Measurements from ENCODE around the gene ABHD18. TPM values are rescaled to one million over a fixed set of nuclear protein-coding genes. Genes with fewer than 3 reads are reported as not detected.
"Not testable (repeated sequence)": the region's sequence is repeated elsewhere in the genome, so short reads cannot be mapped to it uniquely, and the experiment has no call there.

ABHD18 gene
- polyA plus RNA-seq, 1 experiment, result 4.5 TPM

GRCh38 chr4:128055441-128056206 is 90.4 kb downstream of the ABHD18 start:
- H3K4me3 ChIP-seq (ENCODE audit: low read depth, low read length); H3K9me3 ChIP-seq (ENCODE audit: control insufficient read depth, insufficient read depth, low read length); H3K27me3 ChIP-seq (ENCODE audit: control insufficient read depth, insufficient read depth, low read length); H3K27ac ChIP-seq (ENCODE audit: low read depth, low read length); DNase-seq (ENCODE audit: low read depth, low spot score); CTCF ChIA-PET; POLR2A ChIA-PET: not testable (repeated sequence)

GRCh38 chr4:128056396-128056795 is 91.2 kb downstream of the ABHD18 start:
- Histone ChIP-seq H3K27me3 (ENCODE audit: control insufficient read depth, insufficient read depth, low read length) (no peaks in the 10 kb centered on the region), H3K27ac (ENCODE audit: low read depth, low read length) (no peak overlapping the region), H3K9me3 (ENCODE audit: control insufficient read depth, insufficient read depth, low read length) (no peaks in the 10 kb centered on the region), H3K4me3 (ENCODE audit: low read depth, low read length) (no peak overlapping the region)
- POLR2A ChIA-PET, result no interaction called here
- CTCF ChIA-PET, result no interaction called here
- no peak for DNase-seq (ENCODE audit: low read depth, low spot score)
- TF ChIP-seq, protein P1, sequence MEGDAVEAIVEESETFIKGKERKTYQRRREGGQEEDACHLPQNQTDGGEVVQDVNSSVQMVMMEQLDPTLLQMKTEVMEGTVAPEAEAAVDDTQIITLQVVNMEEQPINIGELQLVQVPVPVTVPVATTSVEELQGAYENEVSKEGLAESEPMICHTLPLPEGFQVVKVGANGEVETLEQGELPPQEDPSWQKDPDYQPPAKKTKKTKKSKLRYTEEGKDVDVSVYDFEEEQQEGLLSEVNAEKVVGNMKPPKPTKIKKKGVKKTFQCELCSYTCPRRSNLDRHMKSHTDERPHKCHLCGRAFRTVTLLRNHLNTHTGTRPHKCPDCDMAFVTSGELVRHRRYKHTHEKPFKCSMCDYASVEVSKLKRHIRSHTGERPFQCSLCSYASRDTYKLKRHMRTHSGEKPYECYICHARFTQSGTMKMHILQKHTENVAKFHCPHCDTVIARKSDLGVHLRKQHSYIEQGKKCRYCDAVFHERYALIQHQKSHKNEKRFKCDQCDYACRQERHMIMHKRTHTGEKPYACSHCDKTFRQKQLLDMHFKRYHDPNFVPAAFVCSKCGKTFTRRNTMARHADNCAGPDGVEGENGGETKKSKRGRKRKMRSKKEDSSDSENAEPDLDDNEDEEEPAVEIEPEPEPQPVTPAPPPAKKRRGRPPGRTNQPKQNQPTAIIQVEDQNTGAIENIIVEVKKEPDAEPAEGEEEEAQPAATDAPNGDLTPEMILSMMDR (IDR thresholded peaks at IDR 0.05; ENCODE audit: low read depth, low read length), result no peak

DNA sequence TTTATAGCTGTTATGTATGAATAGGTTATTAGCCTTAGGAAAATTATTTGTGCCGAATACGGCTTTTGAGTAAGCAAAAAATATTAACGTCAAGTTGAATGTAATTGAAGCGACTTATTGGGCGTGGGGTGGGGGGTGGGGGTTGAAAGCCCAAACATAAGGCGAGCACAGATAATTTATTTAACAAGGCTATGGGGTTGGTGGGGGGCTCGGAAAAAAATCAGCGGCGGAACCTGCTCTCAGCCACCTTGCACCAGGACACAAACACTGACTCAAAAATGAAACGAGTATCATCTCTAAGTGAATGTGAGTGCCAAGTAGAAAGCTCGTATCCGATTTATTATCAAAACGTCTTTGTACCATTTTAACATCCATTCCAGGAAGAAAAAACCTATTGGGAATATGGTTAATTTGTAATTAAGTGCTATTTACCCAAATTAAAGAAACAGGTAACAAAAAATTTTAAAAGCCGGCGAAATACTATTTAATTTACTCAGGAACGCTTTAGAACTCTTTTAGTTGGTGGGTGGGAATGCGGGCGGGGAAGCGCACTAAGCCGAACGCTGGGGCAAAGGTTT is 95.0 kb downstream of the ABHD18 start:
- POLR2A ChIA-PET, result interaction anchor here (1.1 to 1.9 kb wide), 3 partner anchors 88 to 179 kb away, joined by 3 to 17 read pairs (median 4); partner anchors contain the start of genes ABHD18 and MFSD8
- DNase-seq (ENCODE audit: low read depth, low spot score), result no peak
- CTCF ChIA-PET, result no interaction called here

DNA sequence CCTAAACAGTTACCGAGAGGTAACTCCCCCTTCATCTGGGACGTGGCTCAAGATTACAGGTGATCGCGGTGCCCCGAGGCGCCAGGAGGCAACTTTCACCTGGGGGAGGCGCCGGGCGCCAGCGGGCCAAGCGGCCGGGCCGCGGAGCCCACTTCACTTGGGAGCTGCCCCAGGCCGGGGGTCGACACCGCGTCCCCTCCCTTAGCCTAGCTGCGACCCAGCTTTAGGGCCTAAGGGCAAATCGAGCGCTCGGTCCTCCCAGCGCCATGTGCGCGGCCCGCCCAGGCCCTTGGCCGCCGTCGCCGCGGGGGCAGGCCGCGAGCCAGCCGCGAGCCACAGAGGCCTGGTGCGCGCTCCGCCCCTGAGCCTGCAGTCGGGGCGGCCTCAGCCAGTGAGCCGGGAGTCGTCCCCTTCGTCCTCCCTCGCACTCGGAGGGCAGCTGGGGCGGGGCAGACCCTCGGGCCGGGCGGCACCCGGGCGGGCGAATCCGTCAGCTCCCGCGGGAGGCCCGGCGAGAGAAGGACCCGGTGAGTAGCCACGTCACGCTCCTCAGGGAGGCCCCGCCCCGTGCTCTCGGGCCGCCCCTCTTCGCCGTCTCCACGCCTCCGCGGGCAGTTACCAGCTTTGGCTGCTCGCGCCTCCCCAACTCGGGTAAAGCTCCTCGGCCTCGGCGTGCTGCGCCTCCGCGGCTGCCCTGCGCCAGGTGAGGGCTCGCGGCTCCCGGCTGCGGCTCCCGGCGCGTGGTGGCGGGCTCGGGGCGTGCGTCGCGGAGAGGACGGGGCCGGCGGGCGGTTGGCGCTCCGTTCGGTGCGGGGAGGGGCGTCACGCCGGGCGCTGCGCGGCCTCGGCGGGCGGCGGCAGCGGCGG is 95.7 kb downstream of the ABHD18 start, which contains the start of gene LARP1B:
Gene LARP1B, plus strand, starts transcription at position 614 of the 867 bp plus-strand sequence. CDS start 13,640 bp downstream, outside the sequence.
- POLR2A ChIA-PET, result interaction anchor here (0.6 to 1.9 kb wide), 5 partner anchors 63 to 180 kb away, joined by 3 to 17 read pairs (median 4); partner anchors contain the start of genes ABHD18 and MFSD8
- H3K27ac ChIP-seq (ENCODE audit: low read depth, low read length), result peak within 1 kb of the TSS; percentile 82
- CTCF ChIA-PET, result interaction anchor here (0.6 kb wide), 1 partner anchor 12 kb away, joined by 3 read pairs; no protein-coding TSS in a partner anchor

More for the DNA sequence above, 95.0 kb downstream of the ABHD18 start:
- H3K9me3 ChIP-seq (ENCODE audit: control insufficient read depth, insufficient read depth, low read length), result no peaks in the 10 kb centered on the region; the same call in 1 of the 2 replicates
- H3K27ac ChIP-seq (ENCODE audit: low read depth, low read length), result peak overlapping the region; percentile 82
- TF ChIP-seq, protein P1 (IDR thresholded peaks at IDR 0.05; ENCODE audit: low read depth, low read length), result no peak
- no peaks in the 10 kb centered on the region for H3K27me3 ChIP-seq (ENCODE audit: control insufficient read depth, insufficient read depth, low read length)
- peak overlapping the region; percentile 84 for H3K4me3 ChIP-seq (ENCODE audit: low read depth, low read length)

More for the DNA sequence above, 95.7 kb downstream of the ABHD18 start, which contains the start of gene LARP1B:
- Histone ChIP-seq H3K27me3 (ENCODE audit: control insufficient read depth, insufficient read depth, low read length) (no peaks in the 10 kb centered on the region), H3K4me3 (ENCODE audit: low read depth, low read length) (peak within 1 kb of the TSS; percentile 84), H3K9me3 (ENCODE audit: control insufficient read depth, insufficient read depth, low read length) (no peaks in the 10 kb centered on the region; the same call in 1 of the 2 replicates)
- peak; percentile 90 for DNase-seq (ENCODE audit: low read depth, low spot score)
- TF ChIP-seq, protein P1 (IDR thresholded peaks at IDR 0.05; ENCODE audit: low read depth, low read length), result no peak
